K562 (cell line): ENCODE results near the gene STEEP1.

Experiments
- BHLHE40 ChIP-seq: IDR thresholded peaks from 2 replicates; pipeline ENCODE4 v1.6.1; 2011; ENCODE audit warnings: low read length, improper control_type of control experiment
- ETV1 ChIP-seq: fragments of 450-650 bp; conservative IDR thresholded peaks from 2 replicates; pipeline ENCODE4 v1.6.1; 2016; ENCODE audit warnings: missing genetic modification characterization, control low read depth, low read depth, missing compliant biosample characterization
- GABPA ChIP-seq: fragments of 200-800 bp; sonication (Bioruptor generic); conservative IDR thresholded peaks from 2 replicates; pipeline ENCODE4 v1.6.1; 2016; ENCODE audit warnings: low read depth, missing genetic modification characterization, missing compliant biosample characterization
- NR3C1 ChIP-seq: sonication (generic); formaldehyde crosslinking; IDR thresholded peaks from 2 replicates; pipeline ENCODE4 v1.8.1; 2022; ENCODE audit warnings: missing genetic modification reagents
- POLR2A ChIP-seq: fragments of 450-650 bp; conservative IDR thresholded peaks from 2 replicates; pipeline ENCODE4 v1.6.1; 2016
- RHOXF2B ChIP-seq: fragments of 250-450 bp; sonication (Bioruptor Pico); conservative IDR thresholded peaks from 2 replicates; pipeline ENCODE4 v1.5.1; 2021
- SIRT6 ChIP-seq: IDR thresholded peaks from one replicate; pipeline ENCODE4 v1.6.1; 2012; ENCODE audit warnings: low read depth, mild to moderate bottlenecking, control low read depth, inconsistent platforms, low read length, moderate library complexity
- SNRNP70 ChIP-seq: fragments of 200-400 bp; formaldehyde crosslinking; optimal IDR thresholded peaks from 2 replicates; pipeline ENCODE3; 2017; ENCODE audit warnings: low read depth, low read length

- TF ChIP-seq ETV1 (tag) (no peak), RHOXF2B (CRISPR knock-in tag) (no peak), NR3C1 (CRISPR knock-in tag) (no peak), SNRNP70 (no peak), SIRT6 (no peak), POLR2A (no peak), BHLHE40 (no peak), GABPA (tag) (no peak)
Observed at GRCh38 chrX:119583431-119584059, 18.3 kb upstream of the STEEP1 start.
